Karpas-422 (cell line): ENCODE data around the gene DNAH17. TPM values are rescaled to one million over a fixed set of nuclear protein-coding genes. Genes with fewer than 3 reads are reported as not detected.

Experiments
- DNase-seq: peaks from one replicate; pipeline ENCODE4 v3.0.0-alpha.2; 2015
- H2AFZ ChIP-seq: fragments of 200-600 bp; sonication (generic); 2 replicates; pipeline ENCODE4 v1.6.1; 2014; ENCODE audit warnings: antibody characterized with exemption, low read length, mixed read lengths
- H3K27ac ChIP-seq: fragments of 200-600 bp; sonication (generic); 2 replicates; pipeline ENCODE4 v1.5.1; 2014; ENCODE audit warnings: mild to moderate bottlenecking, low read length, moderate library complexity
- H3K27me3 ChIP-seq: fragments of 200-600 bp; sonication (generic); 2 replicates; pipeline ENCODE4 v1.6.1; 2014; ENCODE audit warnings: low read length, mixed read lengths
- H3K36me3 ChIP-seq: fragments of 200-600 bp; sonication (generic); 2 replicates; pipeline ENCODE4 v1.6.1; 2014; ENCODE audit warnings: low read length, mixed read lengths; ENCODE audit not compliant: insufficient read depth
- H3K4me1 ChIP-seq: fragments of 200-600 bp; sonication (generic); 2 replicates; pipeline ENCODE4 v1.6.1; 2014; ENCODE audit warnings: mild to moderate bottlenecking, low read length, mixed read lengths
- H3K4me2 ChIP-seq: fragments of 200-600 bp; sonication (generic); 2 replicates; pipeline ENCODE4 v1.6.1; 2014; ENCODE audit warnings: low read length, low read depth, mild to moderate bottlenecking; ENCODE audit not compliant: poor library complexity, severe bottlenecking
- H3K4me3 ChIP-seq: fragments of 200-600 bp; sonication (generic); 2 replicates; pipeline ENCODE4 v1.5.1; 2014; ENCODE audit warnings: mild to moderate bottlenecking, antibody characterized with exemption, low read length, mixed read lengths
- H3K79me2 ChIP-seq: fragments of 200-600 bp; sonication (generic); 2 replicates; pipeline ENCODE4 v1.6.1; 2014; ENCODE audit warnings: mild to moderate bottlenecking, low read length, mixed read lengths
- H3K9ac ChIP-seq: fragments of 200-600 bp; sonication (generic); 2 replicates; pipeline ENCODE4 v1.6.0; 2014; ENCODE audit warnings: low read length
- H3K9me2 ChIP-seq: fragments of 200-600 bp; sonication (generic), shearing (Covaris generic); replicated peaks from 2 replicates; pipeline ENCODE4 v1.6.0; 2014; ENCODE audit warnings: mild to moderate bottlenecking, low read length, moderate library complexity; ENCODE audit not compliant: insufficient read depth
- H3K9me3 ChIP-seq: fragments of 300-700, 200-600 bp; sonication (generic); 2 replicates; pipeline ENCODE4 v1.6.1; 2014; ENCODE audit warnings: low read length, mixed read lengths
- H4K20me1 ChIP-seq: fragments of 200-600 bp; sonication (generic); 2 replicates; pipeline ENCODE4 v1.6.1; 2014; ENCODE audit warnings: mild to moderate bottlenecking, antibody characterized with exemption, low read length, low read depth; ENCODE audit not compliant: insufficient read depth
- total RNA-seq: library from RNA; depleted of rRNA; stranded (reverse); fragments of >200 nt; shearing (Covaris generic); gene quantifications from 2 replicates; pipeline ENCODE4 v1.2.3, GENCODE V29; 2014; ENCODE audit warnings: low replicate concordance

Gene DNAH17
- total RNA-seq, 1 experiment from 2014 or later, result not detected

- no peak overlapping the region for H2AFZ ChIP-seq
- H3K4me3 ChIP-seq, result no peak overlapping the region
- no peaks in the 10 kb centered on the region for H3K9me3 ChIP-seq
- H3K4me2 ChIP-seq, result no peak overlapping the region
- no peaks in the 10 kb centered on the region for H3K27me3 ChIP-seq
- no peak overlapping the region for H3K27ac ChIP-seq
- H3K79me2 ChIP-seq, result no peaks in the 10 kb centered on the region
- no peaks in the 10 kb centered on the region for H3K4me1 ChIP-seq
- H4K20me1 ChIP-seq, result no peaks in the 10 kb centered on the region
- DNase-seq, result no peak
- no peak overlapping the region for H3K9ac ChIP-seq
- no peaks in the 10 kb centered on the region for H3K9me2 ChIP-seq
- no peaks in the 10 kb centered on the region for H3K36me3 ChIP-seq
Observed at GRCh38 chr17:78608804-78609186, 31.6 kb upstream of the DNAH17 start.

GRCh38 chr17:78608122-78608803 lies 31.1 kb upstream of the DNAH17 start:
- no peak overlapping the region for H3K9ac ChIP-seq

GRCh38 chr17:78607038-78607437 lies 29.8 kb upstream of the DNAH17 start:
- no peaks in the 10 kb centered on the region for H3K9me2 ChIP-seq
- no peaks in the 10 kb centered on the region for H3K4me1 ChIP-seq
- no peak overlapping the region for H3K9ac ChIP-seq
- no peaks in the 10 kb centered on the region for H4K20me1 ChIP-seq
- no peak overlapping the region for H3K27ac ChIP-seq
- no peaks in the 10 kb centered on the region for H3K36me3 ChIP-seq
- no peak overlapping the region for H3K4me2 ChIP-seq
- no peak overlapping the region for H2AFZ ChIP-seq
- no peak overlapping the region for H3K4me3 ChIP-seq
- H3K27me3 ChIP-seq, result no peaks in the 10 kb centered on the region
- no peak for DNase-seq
- H3K79me2 ChIP-seq, result no peaks in the 10 kb centered on the region
- H3K9me3 ChIP-seq, result no peaks in the 10 kb centered on the region

More at GRCh38 chr17:78608122-78608803, 31.1 kb upstream of the DNAH17 start:
- Histone ChIP-seq H2AFZ (no peak overlapping the region), H3K4me2 (no peak overlapping the region), H3K36me3 (no peaks in the 10 kb centered on the region), H3K27ac (no peak overlapping the region), H3K27me3 (no peaks in the 10 kb centered on the region), H4K20me1 (no peaks in the 10 kb centered on the region), H3K4me1 (no peaks in the 10 kb centered on the region), H3K9me3 (no peaks in the 10 kb centered on the region), H3K79me2 (no peaks in the 10 kb centered on the region), H3K4me3 (no peak overlapping the region), H3K9me2 (no peaks in the 10 kb centered on the region)
- no peak for DNase-seq

- no peak overlapping the region for H3K4me2 ChIP-seq
- H3K27ac ChIP-seq, result no peak overlapping the region
- H3K9ac ChIP-seq, result no peak overlapping the region
- H2AFZ ChIP-seq, result no peak overlapping the region
- no peaks in the 10 kb centered on the region for H3K4me1 ChIP-seq
- no peaks in the 10 kb centered on the region for H3K36me3 ChIP-seq
- no peaks in the 10 kb centered on the region for H3K79me2 ChIP-seq
- H3K27me3 ChIP-seq, result no peaks in the 10 kb centered on the region
- H3K9me2 ChIP-seq, result no peaks in the 10 kb centered on the region
- no peak for DNase-seq
- H4K20me1 ChIP-seq, result no peaks in the 10 kb centered on the region
- no peak overlapping the region for H3K4me3 ChIP-seq
- H3K9me3 ChIP-seq, result no peaks in the 10 kb centered on the region
Observed at GRCh38 chr17:78605886-78606285, 28.7 kb upstream of the DNAH17 start.

GRCh38 chr17:78605429-78605828 lies 28.2 kb upstream of the DNAH17 start:
- H3K27ac ChIP-seq, result no peak overlapping the region
- H3K9me2 ChIP-seq, result no peaks in the 10 kb centered on the region
- no peak overlapping the region for H3K4me2 ChIP-seq
- H4K20me1 ChIP-seq, result no peaks in the 10 kb centered on the region
- H3K79me2 ChIP-seq, result no peaks in the 10 kb centered on the region
- H3K27me3 ChIP-seq, result no peaks in the 10 kb centered on the region; the same call in 1 of the 2 replicates
- no peak for DNase-seq
- H3K36me3 ChIP-seq, result no peaks in the 10 kb centered on the region
- no peak overlapping the region for H3K9ac ChIP-seq
- no peaks in the 10 kb centered on the region for H3K9me3 ChIP-seq
- H2AFZ ChIP-seq, result no peak overlapping the region
- H3K4me1 ChIP-seq, result no peaks in the 10 kb centered on the region
- no peak overlapping the region for H3K4me3 ChIP-seq

GRCh38 chr17:78602246-78602645 lies 25.1 kb upstream of the DNAH17 start:
- no peaks in the 10 kb centered on the region; the same call in 1 of the 2 replicates for H3K27me3 ChIP-seq
- no peak overlapping the region for H3K4me2 ChIP-seq
- no peaks in the 10 kb centered on the region for H3K9me2 ChIP-seq
- H3K9me3 ChIP-seq, result no peaks in the 10 kb centered on the region
- no peaks in the 10 kb centered on the region for H3K79me2 ChIP-seq
- no peak overlapping the region for H3K9ac ChIP-seq
- DNase-seq, result no peak
- H3K4me1 ChIP-seq, result no peaks in the 10 kb centered on the region
- H3K27ac ChIP-seq, result no peak overlapping the region
- no peaks in the 10 kb centered on the region for H4K20me1 ChIP-seq
- H3K4me3 ChIP-seq, result no peak overlapping the region
- no peaks in the 10 kb centered on the region for H3K36me3 ChIP-seq
- no peak overlapping the region for H2AFZ ChIP-seq

GRCh38 chr17:78601577-78602190 lies 24.5 kb upstream of the DNAH17 start:
- Histone ChIP-seq H2AFZ (no peak overlapping the region), H3K79me2 (no peaks in the 10 kb centered on the region), H3K4me2 (no peak overlapping the region), H3K9me2 (no peaks in the 10 kb centered on the region), H3K27me3 (no peaks in the 10 kb centered on the region; the same call in 1 of the 2 replicates), H3K9ac (no peak overlapping the region), H3K36me3 (no peaks in the 10 kb centered on the region), H3K4me1 (no peaks in the 10 kb centered on the region), H3K4me3 (no peak overlapping the region), H4K20me1 (no peaks in the 10 kb centered on the region), H3K27ac (no peak overlapping the region), H3K9me3 (no peaks in the 10 kb centered on the region)
- DNase-seq, result no peak

GRCh38 chr17:78600181-78600721 lies 23.1 kb upstream of the DNAH17 start:
- H3K36me3 ChIP-seq, result no peaks in the 10 kb centered on the region
- H3K9ac ChIP-seq, result no peak overlapping the region
- no peak overlapping the region for H3K4me2 ChIP-seq
- DNase-seq, result no peak
- no peak overlapping the region for H3K4me3 ChIP-seq
- H4K20me1 ChIP-seq, result no peaks in the 10 kb centered on the region
- H2AFZ ChIP-seq, result no peak overlapping the region
- H3K79me2 ChIP-seq, result no peaks in the 10 kb centered on the region
- no peaks in the 10 kb centered on the region for H3K9me2 ChIP-seq
- no peaks in the 10 kb centered on the region; the same call in 1 of the 2 replicates for H3K27me3 ChIP-seq
- no peaks in the 10 kb centered on the region for H3K4me1 ChIP-seq
- H3K27ac ChIP-seq, result no peak overlapping the region
- no peaks in the 10 kb centered on the region for H3K9me3 ChIP-seq
